ENCODE measurements around the gene FAM78A.

FAM78A gene

DNA sequence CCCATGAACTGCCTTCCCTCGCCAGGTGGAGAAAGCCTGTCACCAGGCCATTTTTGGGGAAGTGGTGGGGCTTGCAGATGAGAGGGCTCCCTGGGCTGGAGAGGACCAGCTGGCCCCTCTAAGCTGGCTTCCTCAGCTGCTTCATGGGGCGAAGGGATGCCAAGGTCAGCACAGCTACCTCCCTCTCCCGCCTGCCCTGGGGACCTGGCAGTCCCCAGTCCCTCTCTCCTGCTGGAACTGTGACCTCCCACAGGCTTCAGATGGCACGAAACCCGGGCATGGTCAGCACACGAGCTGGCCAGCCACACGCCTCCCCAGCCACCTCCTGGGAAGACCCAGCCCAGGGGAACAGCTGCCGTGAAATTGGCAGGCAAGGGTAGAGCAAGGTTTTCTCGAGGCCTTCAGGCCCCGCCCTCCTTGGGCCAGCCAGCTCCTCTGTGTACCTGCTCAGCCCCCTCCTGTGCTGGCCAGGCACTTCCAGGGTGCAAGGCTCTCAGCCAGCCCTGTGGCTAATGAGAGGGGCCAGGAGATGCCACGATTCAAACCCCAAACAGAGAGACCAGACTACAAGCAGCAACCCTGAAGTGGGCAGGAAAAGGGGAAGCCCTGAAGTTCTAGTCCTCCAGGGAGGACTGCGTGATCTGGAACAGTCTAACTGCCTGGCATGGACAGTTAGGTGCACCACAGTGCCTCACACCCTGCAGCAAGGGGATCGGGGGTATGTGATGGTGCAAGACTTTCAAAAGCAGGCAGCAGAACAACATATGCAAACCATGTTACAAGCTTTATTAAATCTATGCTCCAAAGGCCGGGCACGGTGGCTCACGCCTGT, 26.1 kb upstream of the FAM78A start:
- DNase-seq = no peak

DNA sequence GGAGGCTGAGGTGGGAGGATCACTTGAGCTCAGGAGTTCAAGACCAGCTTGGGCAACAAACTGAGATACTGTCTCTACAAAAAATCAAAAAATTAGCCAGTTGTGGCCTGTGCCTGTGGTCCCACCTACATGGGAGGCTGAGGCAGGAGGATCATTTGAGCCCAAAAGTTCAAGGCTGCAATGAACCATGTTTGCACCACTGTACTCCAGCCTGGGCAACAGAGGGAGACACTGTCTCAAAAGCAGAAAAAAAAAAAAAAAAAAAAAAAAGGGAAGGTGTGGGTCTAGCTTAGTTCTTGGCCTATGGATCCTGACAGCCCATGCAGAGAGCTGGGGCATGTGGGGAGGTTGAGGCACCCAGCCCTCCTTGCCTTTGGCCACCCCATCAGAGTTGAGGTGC, 24.1 kb upstream of the FAM78A start:
- no peak for DNase-seq

- no peak for DNase-seq
These were observed 23.6 kb upstream of the FAM78A start for GRCh38 chr9:131299961-131300347.

- DNase-seq = no peak
These were observed 23.1 kb upstream of the FAM78A start for GRCh38 chr9:131299346-131299960.

GRCh38 chr9:131298816-131299215, 22.5 kb upstream of the FAM78A start:
- DNase-seq = no peak

DNA sequence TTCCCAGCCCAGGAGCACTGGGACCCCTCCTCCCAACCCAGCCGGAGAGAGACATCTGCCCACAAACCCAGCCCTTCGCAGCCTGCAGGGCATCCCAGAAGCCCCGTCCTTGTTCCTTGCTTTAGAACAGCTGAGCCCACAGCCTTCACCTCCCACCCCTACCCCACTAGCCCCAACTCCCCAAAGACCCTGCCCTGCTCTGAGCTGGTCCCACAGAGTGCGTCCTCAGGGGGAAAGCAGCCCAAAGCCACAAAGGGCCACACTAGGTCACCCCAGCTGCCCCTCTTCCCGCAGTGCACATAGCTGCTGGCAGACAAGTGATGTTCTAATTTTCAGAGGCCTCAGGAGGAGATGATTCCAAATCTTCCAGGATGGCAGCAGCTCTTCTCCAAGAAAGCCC, 22.0 kb upstream of the FAM78A start:
- no peak for DNase-seq

DNA sequence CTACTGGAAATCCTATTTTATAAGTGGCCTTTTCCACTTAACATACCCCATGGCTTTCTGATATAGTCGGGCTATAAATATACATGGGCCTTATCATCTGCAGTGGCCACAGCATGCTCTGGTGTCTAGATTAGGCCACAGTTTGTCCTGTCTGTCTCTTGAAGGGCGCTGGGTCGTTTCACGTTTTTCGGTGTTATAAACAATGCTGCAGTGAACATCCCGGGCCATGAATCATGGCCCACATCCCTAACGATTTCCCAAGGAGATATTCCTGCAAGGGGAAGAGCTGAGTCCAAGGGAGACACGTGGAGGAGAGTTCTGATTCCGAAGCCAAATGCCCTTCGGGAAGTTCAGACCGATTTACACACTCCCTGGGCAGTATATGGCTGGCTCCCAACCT, 21.6 kb upstream of the FAM78A start:
- no peak for DNase-seq

DNA sequence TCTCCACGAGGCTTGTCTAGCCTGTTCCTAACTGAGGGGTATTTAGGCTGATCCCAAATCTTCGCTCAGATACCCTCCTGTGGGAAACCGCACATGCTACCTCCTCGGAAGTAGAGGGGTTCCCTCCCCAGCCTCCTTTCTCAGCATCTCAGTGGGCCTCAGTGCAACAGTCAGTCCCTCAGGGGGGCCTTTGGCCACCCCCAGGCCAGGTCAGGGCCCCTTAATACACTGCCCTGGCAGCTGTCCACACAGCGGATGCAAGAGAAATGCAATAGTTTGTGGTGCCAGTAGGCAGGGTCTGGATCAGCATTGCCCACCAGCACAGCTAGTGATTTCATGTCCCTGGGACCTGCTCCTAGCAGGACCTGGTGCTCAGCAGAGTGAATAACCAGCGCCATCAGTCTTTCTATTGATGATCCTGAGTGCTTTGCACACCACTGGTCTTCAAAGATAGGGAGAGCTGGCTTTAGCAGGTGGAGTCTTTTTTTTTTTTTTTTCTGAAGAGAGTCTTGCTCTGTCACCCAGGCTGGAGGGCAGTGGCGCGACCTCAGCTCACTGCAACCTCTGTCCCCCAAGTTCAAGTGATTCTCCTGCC, 20.7 kb upstream of the FAM78A start:
- DNase-seq = no peak

DNA sequence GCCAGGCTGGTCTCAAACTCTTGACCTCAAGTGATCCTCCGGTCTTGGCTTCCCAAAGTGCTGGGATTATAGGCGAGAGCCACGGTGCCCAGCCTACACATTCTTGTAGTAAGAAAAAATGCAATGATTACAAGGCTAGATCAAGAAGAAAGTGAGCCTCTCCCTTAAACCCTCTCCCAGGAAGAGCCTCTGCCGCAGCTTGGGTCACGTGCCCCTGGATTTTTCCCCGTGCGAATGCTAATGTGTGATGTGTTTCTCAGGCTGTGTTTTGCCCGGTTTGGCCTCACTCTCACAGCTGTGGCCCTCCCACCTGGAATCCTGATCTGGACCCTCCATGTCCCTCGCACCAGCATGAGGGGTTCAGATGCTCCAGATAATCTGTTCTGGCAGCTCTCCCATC, 20.1 kb upstream of the FAM78A start:
- no peak for DNase-seq

DNA sequence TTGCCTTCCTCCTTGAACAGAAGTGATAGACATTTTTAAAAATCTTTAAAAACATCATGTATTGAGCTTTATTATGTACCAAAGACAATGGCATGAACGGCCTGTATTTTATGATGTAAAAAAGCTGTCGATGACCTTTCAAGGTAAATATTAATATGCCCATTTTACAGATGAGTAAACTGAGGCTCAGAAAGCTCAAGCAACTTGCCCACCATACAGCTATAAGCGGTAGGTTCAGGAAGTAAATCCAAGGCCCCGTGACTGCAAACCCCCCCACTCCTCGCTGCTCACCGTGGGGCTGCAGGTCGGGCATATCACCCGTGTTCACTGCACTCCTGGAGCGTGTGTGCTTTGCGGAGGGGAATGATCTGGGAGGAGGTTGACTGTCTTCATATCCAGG, 16.6 kb upstream of the FAM78A start:
- no peak for DNase-seq

- DNase-seq = no peak
These were observed 15.5 kb upstream of the FAM78A start for GRCh38 chr9:131291795-131292315.

DNA sequence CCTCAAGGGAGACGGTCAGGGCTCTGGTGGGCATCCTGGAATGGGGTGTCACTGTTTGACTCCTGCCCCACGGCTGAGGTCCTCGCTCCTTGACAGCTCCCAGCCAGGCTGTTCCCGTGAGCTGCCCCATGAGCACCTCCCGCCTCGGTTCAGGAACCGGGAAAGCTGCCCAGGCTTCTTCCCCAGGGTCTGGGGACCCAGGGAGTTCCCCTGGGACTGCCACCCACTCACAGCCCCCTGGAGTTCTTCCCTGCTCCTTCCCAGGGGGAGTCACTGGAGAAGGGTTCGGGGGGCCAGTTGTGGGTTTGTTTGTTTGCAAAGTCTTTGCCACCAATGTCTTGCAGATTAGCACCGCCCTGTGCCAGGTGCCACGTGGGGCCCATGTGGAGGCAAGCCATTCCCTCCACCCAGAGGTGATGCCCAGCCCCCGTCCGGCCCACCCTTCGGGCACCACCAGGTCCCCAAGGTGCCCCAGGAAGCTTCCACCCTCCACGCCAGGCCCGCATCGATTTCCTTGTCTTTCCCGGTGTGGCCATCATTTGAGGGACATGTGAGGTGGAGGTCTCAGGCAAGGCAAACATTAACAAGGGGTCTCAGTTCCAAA, 14.6 kb upstream of the FAM78A start:
- DNase-seq = no peak

- no peak for DNase-seq
These were observed 13.9 kb upstream of the FAM78A start for GRCh38 chr9:131290036-131290766.

GRCh38 chr9:131289301-131290035, 13.2 kb upstream of the FAM78A start, which contains the start of gene PLPP7:
Gene PLPP7, plus strand, starts transcription at chr9:131289723. Its CDS starts 275 bp downstream, at chr9:131289998.
- no peak for DNase-seq

DNA sequence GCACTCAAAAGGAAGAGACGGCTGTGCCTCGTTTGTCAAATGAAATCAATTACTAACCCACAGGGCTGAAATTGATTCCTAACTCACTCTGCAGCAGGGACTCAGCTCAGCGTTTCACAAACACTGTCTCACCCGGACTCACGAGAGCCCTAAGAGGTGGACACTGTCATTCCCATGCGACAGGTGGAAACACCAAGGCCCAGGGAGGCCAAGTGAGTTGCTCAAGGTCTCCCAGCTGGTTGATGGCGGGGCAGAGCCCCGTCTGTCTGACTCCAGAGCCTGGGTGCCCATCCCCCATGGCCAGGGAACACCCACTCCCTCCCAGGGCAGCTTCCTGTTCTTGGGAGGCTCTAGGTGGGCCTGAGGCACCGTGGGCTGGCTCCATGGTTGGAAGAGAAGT, 11.9 kb upstream of the FAM78A start:
- no peak for DNase-seq

DNA sequence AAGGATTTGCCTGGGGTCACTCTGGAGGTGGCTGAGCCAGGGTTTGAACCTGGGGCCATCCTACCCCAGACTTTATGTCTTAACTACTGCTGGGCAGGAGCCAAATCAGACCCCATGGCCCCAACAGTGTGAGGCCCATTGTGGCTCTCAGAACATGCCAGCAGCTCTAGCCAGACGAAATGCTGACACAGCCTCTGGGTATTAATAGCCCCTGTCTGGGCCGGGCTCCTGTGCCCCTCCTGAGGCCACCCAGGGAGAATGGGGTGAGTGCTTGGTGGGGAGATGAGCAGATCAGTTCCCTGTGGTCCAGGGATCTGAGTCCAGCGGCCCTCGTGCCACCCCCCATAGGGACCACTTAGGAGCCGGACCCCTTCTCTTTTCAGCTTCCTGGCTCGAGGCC, 11.0 kb upstream of the FAM78A start:
- no peak for DNase-seq

DNA sequence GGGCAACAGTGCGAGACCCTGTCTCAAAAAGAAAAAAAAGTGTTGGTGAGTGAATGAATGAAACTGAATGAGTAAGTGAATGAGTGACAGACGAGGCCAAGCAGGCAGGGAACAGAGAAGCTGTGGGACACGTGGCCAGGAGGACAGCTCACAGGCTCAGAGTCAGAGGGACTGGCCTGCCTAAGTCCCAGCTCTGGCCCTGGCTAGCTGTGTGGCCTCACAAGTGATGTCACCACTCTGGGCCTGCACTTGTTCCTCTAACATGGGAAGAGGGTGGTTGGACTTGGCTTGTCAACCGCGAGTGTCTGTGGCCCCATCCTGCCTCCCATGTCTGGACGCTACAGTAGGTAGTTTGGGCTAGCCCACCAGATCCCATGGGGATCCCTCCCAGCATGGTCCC, 8.5 kb upstream of the FAM78A start:
- DNase-seq = no peak

DNA sequence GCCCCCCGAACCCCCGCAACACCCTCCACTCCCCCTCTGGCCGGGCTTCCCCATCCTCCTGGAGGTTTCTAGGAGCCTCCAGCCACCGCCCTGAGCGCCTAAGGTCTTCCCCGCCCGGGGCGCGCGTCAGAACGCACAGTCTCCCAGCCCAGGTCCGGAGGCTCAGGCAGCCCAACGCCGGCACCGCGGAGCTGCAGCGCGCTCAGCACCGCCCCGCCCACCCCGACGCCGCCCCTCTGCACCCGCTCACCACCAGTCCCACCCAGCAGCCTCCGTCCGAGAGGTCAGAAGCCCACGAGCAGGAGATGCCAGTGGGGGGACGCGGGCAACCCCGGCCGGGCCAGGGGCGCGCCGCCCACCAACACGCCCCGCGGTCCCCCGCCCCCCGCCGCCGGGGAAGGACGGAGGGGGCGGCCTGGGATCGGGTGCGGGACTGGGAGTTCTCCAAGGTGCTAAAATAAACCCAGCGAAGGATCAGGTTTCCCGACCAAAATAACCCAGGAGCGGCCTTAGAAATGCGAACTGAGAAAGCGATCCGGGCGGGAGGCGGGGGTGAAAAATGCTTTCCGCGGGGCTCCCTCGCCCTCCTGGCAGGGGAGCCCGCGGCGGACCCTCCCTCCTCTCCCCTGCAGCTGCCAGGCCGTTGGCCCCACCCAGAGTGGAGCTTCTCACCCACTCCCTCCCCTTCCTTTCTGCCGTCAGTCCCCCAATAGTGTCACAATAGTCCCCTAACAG, 6.5 kb upstream of the FAM78A start:
- no peak for DNase-seq

DNA sequence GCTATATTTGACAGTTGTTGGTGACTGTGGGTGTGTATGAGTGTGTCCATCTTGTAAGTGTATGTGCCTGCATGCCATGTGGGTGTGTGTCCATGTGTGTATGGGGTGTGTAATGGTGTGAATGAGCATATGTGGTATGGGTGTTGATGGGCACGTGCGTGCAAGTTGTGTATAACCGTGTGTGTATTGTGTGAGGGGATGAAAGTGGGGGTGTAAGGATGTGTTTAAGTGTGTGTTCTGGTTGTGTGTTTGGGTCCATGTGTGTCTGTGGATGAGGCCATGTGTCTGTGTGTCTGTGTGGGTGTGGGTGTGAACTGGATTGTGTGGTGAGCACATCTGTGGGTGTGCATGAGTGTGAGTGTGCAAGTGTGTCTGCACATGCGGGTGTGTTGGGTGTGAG, 5.9 kb upstream of the FAM78A start:
- no peak for DNase-seq

DNA sequence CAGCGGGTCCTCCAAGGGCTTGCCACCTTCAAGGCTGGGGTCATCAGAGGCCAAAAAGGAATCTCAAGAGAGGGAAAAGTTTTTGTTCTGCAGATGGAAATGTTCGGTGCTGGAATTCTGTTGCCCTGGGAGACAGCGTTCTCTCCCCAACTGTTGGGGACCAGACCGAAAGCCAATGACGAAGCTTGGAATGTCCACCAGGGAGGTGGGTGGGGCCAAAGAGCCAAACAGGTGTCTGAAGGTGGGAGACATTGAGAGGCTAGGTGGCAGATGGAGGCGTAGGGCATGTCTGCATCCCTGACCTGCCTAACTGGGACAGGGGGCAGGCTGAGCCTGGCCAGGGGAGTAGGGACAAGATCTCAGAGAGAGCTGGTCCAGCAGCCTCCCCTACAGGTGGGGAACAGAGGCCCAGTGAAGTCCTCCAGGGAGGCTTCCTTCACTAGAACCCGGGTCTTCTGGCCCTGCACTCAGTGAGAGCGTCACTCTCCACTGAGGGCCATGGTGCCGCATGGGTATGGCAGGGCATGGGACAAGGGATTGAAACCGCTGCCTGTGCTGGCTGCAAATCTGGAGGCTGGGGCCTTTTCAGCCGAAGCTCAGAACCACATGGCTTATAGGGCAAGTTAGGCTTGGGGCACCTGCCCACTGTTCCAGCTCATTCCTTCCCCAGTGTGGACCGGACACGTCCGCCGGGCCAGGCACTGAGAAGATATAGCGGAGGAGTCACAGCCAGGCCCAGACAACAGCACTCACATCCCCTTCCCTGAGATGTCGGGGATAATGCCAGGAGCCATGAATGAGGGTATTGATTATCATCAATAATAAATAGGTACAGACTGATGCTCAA, 5.0 kb upstream of the FAM78A start:
- no peak for DNase-seq
